ENCODE data around the gene ZBTB8A.

DNA sequence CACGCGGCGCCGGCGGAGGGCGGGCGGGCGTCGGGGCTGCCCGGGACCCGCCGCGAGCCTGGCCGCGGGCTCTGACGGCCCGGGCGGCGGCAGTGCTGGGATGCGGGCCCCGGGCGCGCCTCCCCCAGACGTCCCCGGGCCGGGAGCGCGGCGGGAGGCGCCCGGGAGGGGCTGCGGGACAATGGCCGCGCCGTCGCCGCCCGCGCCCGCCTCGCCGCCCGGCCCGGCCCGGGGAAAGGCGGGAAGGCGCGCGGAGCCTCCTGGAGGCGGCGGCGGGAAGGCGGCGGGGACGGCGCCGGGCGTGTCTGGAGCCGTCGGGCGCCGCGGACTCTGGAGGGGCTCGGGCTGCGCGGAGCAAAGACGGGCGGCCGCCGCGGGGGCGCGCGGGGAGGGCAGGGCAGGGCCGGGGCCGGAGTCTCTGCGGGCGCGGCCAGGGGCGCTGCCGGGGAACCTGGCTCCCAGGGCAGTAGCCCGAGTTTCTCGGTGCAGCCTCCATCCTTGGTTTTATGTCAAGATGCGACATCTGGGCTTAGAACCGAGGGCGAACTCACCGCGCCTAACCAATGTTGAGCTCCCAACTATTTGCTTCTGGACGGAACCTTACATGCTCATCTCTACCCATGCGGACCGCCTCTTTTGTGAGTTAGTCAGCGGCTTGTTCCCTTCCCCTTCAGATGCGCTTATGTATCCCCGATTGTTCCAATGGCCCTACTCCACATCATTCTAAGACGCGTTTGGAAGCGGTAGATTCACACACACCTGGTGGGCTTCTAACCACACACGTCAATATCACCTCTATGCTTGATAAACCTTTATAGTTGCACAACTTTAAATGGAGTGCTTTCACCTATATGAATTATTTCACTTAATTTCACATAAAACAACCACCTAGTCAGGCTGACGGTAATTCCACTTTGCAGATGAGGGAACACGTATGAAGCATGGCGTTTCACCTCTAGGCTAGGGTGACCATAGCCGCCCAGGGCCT lies 651 bp downstream of the ZBTB8A start:
- TF ChIP-seq, protein P1, sequence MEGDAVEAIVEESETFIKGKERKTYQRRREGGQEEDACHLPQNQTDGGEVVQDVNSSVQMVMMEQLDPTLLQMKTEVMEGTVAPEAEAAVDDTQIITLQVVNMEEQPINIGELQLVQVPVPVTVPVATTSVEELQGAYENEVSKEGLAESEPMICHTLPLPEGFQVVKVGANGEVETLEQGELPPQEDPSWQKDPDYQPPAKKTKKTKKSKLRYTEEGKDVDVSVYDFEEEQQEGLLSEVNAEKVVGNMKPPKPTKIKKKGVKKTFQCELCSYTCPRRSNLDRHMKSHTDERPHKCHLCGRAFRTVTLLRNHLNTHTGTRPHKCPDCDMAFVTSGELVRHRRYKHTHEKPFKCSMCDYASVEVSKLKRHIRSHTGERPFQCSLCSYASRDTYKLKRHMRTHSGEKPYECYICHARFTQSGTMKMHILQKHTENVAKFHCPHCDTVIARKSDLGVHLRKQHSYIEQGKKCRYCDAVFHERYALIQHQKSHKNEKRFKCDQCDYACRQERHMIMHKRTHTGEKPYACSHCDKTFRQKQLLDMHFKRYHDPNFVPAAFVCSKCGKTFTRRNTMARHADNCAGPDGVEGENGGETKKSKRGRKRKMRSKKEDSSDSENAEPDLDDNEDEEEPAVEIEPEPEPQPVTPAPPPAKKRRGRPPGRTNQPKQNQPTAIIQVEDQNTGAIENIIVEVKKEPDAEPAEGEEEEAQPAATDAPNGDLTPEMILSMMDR (IDR thresholded peaks at IDR 0.05): peak in 1 of 4 experiments; percentile 20
- TF ChIP-seq POLR2A (IDR thresholded peaks at IDR 0.05) (no peak), POLR2AphosphoS5 (IDR thresholded peaks at IDR 0.05) (no peak)
